ENCODE data around the gene TSPEAR.
"Not testable (repeated sequence)": the region's sequence is repeated elsewhere in the genome, so short reads cannot be mapped to it uniquely, and the experiment has no call there.

The TSPEAR gene

DNA sequence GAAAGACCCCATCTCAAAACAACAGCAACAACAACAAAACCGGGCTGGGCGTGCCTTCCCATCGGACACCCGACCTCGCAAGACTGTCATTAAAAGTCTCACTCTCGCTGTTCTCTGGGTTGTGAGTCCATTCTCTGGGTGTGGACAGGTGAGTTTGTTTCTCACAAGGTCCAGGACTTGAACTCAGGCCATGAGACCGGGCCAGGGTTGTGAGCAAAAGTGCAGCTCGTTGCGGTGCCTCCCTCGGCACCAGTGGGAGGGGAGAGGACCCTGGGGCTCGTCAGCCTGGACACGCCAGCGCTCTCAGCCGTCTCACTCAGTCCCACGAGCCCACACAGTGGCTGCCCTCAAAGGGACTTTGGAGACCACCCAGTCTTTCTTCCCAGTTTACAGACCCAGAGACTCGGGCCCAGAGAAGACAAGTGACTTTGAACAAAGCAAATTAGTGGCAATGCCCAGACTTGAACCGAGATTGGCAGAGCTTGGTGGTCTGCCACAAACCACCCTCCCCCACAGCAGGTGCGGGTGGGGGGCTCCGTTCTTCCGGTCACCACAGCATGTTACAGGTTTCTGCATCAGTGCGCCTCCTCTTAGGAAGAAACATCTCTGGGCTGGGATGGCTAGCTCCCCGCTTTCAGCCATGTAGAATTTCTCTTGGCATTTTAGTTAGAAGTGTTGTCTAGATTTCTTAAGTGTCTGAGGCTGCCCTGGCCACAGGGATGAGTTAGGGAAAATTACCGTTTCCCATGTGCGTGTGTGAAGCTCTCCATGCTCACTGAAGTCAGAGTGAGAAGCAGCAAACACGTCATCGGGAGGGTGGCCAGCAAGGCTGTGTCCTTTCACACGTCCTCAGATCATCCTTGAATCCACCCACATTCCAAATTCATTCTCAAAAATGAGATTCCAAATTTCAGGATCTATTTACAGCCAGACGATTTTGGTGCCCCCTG lies 227.8 kb downstream of the TSPEAR start:
- no peak for DNase-seq (ENCODE audit: low spot score)

DNA sequence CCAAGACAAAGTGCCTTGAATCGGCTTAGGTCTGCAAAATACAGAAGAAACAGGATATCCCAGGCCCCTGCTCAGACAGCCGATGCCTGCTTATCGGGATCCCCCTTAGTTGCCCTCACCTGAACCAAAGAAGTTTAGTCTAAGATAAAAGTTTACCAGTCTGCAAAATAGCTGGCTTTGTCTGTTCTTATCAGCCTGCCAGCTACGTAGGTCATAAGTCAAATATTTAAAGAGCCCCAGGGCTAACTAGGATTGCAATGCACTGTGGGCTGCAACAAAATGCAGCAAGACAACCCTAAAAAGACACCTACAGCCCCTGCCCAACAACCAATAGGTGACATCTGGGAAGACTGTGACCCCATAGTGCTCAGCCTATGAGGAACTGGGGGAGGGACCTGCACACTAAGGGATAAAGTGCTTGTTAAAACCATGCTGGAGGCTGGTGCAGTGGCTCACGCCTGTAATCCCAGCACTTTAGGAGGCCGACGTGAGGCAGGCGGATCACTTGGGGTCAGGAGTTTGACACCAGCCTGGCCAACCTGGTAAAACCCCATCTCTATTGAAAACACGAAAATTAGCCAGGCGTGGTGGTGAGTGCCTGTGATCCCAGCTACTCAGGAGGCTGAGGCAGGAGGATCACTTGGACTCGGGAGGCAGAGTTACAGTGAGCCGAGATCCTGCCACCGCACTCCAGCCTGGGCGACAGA lies 228.6 kb downstream of the TSPEAR start:
- no peak for DNase-seq (ENCODE audit: low spot score)

DNA sequence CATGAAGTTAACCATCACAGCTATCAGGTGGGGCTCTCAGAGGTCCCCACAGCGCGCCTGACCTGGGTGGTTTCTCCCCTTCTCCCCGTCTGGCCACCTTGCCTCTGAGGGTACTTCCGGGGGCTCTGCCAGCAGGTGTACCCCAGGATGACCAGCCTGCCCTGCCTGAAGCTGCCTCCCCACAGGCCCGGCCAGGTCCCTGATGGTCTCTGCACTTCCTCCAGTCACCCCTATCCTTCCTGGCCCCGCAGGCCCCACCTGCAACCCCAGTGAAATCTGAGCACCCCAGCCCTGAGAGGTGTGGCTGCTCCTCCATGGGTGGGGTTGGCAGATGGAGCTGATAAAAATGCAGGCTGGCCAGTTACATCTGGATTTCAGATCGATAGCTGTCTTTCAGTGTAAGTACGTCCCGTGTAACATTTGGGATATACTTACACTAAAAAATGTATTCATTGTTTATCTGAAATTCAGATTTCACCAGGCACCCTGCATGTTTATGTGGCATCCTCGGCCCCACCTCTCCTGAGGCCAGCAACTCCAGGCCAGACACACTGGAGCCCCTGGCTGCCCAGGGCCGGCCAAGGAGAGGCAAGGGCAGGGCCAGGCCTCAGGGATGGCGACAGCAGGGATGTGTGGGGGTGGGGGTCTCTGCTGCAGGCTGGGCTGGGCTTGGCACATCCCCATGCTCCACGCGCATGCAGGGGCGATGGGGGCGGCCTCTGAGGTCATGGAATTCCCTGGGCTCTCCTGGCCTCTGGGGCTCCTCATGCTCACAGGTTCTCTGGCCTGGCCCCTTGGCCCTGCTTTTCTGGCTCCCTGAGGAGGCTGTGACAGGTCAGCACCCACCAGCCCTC lies 230.9 kb downstream of the TSPEAR start:
- DNase-seq (ENCODE audit: low spot score), result no peak

- not testable (repeated sequence) for DNase-seq (ENCODE audit: low spot score)
These were observed 231.7 kb downstream of the TSPEAR start for GRCh38 chr21:44479556-44480199.

DNA sequence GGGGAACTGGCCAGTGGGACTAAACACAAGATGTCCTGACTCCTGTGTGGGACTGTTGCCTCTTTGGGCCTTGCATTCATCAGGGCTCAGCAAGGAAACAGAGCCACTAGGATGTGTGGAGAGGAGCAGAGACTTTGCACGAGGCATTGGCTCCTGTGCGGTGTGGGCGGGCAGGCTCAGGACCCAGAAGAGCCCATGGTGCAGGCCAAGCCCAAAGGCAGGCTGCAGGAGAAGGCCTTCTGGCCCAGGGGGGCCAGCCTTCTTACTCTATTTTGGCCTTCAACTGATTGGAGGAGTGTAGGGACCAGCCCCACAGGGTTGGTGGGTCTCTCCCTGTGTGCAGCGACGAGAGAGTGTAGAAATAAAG lies 232.6 kb downstream of the TSPEAR start:
- no peak for DNase-seq (ENCODE audit: low spot score)

DNA sequence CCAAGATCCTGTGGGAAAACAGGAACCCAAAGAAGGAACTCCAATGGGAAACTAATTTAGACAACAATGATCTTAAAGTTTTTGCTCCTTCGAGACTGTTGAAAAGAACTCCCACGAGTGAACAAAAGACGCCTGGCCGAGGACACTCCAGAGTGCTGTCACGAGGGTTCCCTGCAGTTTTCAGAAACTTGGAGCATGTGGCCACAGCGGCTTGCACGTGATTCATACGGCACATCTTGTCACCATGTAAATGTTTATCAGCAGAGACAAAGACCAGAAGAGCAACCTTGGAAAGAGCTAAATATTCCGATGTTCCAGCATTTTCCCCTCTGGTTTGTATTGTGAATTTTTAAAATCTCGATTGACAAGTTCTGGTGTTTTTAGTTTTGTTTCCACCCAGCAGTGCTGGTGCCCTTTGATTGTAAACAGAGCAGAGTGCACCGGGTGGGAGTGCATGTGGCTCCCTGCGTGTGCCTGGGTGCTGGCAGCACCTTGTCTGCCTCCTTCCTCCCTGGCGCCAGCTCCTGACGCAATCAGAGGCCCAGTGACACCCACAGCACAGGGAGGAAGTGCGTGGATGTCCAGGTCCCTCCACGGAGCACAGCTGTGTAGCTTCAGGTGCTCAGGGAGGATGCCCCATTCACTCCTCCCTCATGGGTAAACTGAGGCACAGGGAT lies 233.1 kb downstream of the TSPEAR start:
- no peak for DNase-seq (ENCODE audit: low spot score)

- no peak for DNase-seq (ENCODE audit: low spot score)
These were observed 233.7 kb downstream of the TSPEAR start for GRCh38 chr21:44477712-44478111.

DNA sequence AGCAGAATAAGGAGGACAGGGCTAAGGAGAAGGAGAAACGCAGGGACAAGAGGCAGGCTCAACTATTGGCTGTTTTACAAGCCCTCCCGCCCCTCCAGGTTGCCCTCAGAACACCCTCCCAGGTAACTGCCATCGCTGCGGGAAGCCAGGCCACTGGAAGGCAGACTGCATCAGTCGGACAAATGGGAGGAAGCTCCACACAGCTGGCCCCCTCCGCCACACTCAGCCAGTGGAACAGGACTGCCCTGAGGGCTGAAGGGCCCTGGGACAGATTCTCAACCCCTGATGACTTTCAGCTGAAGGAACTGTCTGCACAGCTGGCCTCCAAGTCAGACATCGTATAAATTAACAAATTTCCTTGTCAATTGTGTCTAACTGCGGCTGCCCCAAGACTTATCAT lies 234.2 kb downstream of the TSPEAR start:
- no peak for DNase-seq (ENCODE audit: low spot score)

DNA sequence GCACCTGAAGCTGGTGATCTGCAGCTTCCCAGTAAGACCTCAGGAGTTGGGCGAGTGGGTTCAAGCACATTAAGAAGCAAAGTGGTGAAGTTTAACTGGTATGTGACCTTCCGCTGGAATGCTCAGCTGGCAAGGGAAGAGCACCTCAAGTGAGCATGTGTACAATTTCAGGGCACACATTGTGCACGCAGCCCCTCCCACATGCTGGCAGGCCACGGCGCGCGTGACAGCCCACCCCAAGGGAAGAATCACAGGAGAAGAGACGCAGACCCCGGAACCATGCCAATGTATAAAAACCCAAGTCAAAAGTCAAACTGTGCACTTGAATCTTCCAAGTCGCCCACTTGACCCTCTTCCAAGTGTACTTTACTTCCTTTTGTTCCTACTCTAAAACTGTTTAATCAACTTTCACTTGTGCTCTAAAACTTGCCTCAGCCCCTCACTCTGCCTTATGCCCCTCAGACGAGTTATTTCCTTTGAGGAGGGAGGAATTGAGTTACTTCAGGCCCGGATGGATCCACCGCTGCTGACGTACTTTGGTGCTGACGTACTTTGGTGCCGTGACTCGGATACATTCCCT lies 236.0 kb downstream of the TSPEAR start:
- no peak for DNase-seq (ENCODE audit: low spot score)

GRCh38 chr21:44473915-44474555 lies 237.3 kb downstream of the TSPEAR start:
- no peak for DNase-seq (ENCODE audit: low spot score)

- no peak for DNase-seq (ENCODE audit: low spot score)
These were observed 239.4 kb downstream of the TSPEAR start for GRCh38 chr21:44471996-44472395.

DNA sequence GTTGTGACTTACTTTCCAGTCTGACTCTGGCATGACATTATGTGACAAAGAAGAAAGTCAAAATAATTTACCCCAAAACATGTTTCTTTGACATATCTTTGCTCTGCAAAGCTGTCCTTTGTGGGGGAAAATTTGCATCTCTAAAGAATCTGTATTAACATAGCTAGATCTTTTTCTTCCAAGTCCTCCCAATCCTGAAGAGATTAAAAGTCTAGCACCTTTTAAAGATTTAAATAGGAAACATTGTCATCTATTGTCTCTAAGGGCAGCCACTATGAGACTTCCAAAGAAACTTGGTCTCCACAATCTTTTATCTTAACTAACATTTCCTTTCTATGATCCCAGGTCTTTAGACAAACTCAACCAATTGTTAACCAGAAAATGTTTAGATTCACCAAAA lies 240.0 kb downstream of the TSPEAR start:
- no peak for DNase-seq (ENCODE audit: low spot score)

GRCh38 chr21:44467859-44468195 lies 243.5 kb downstream of the TSPEAR start:
- DNase-seq (ENCODE audit: low spot score), result no peak

- DNase-seq (ENCODE audit: low spot score), result no peak
These were observed 244.1 kb downstream of the TSPEAR start for GRCh38 chr21:44466996-44467858.

GRCh38 chr21:44466351-44466954 lies 244.9 kb downstream of the TSPEAR start:
- no peak for DNase-seq (ENCODE audit: low spot score)

DNA sequence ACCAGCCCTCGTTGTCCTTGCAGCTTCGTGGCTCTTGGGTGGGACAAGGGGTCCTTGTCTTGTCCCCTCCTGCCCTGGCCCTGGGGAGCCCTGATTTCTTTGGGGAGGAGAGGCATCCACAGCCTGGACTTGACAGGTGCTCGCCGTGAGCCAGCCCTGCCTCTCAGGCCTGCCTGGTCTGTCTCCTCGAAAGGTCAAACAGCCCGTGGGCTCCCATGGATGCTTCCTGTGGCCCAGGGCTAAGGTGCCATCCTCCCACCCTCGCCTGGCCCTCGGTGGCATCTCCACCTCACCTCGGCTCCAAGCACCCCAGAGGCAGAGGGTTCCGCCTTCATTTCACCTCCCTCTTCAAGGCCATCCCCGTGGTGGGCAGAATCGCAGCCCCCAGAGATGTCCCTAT lies 247.0 kb downstream of the TSPEAR start:
- no peak for DNase-seq (ENCODE audit: low spot score)

DNA sequence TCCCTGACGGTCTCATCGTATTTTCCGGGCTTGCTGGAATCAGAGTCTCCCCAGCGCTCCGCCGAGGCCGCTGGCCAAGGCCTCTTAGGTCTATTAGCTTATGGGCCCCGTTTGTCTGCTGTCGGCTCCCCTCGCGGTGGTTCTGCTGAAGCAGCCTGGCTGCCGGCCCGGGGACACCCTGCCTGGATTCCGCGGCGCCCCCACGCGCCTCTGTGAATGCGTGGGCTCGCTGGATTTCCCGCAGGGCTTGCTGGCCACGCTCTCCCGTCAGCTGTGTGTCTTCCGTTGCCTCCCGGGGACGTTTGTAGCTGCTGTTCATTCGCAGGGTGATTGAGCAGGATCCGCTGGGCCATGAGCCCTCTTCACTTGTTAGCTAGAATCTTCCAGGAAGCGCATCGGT lies 247.6 kb downstream of the TSPEAR start:
- DNase-seq (ENCODE audit: low spot score), result no peak

- DNase-seq (ENCODE audit: low spot score), result no peak
These were observed 248.6 kb downstream of the TSPEAR start for GRCh38 chr21:44462834-44463200.

Measured in D341Med (cell line).